IMR-90 (cell line): ENCODE measurements around the gene SCCPDH. TPM values are rescaled to one million over a fixed set of nuclear protein-coding genes. Genes with fewer than 3 reads are reported as not detected.

Experiments
- ATAC-seq: fragments of 200-7000 bp; cut with Tn5 transposase; 2 replicates; pipeline ENCODE4 v1.9.1; 2020; ENCODE audit warnings: low read depth, mild to moderate bottlenecking, moderate library complexity
- BruUV-seq: library from RNA; stranded (reverse); fragments of 400-500 nt; replicated peaks from 2 replicates; lab custom pipeline; 2021; lab: Mats Ljungman, UMichigan
- CTCF ChIA-PET: fragments of 300-600 bp; formaldehyde crosslinking; extraction: SDS; loops from one replicate; lab custom pipeline; 2021; ENCODE audit warnings: antibody characterized with exemption; lab: Yijun Ruan, JAX
- POLR2A ChIA-PET: fragments of 300-600 bp; sonication (Branson Sonifier 250); formaldehyde crosslinking; loops from one replicate; lab custom pipeline; 2022; ENCODE audit warnings: antibody characterized with exemption; ENCODE audit not compliant: unreplicated experiment; lab: Charles Lee
- DNase-seq: peaks from one replicate; pipeline ENCODE4 v3.0.0; 2013
- H2AFZ ChIP-seq: replicated peaks from 2 replicates; pipeline ENCODE3; 2013; ENCODE audit warnings: low read length, mild to moderate bottlenecking; ENCODE audit not compliant: poor library complexity
- H2AK5ac ChIP-seq: 2 replicates; pipeline ENCODE4 v1.6.1; 2013; ENCODE audit warnings: low read depth, low read length, inconsistent platforms
- H2AK9ac ChIP-seq: replicated peaks from 2 replicates; pipeline ENCODE3; 2013; ENCODE audit warnings: mild to moderate bottlenecking, low read depth, low read length, moderate library complexity; ENCODE audit not compliant: poor library complexity
- H2BK120ac ChIP-seq: 2 replicates; pipeline ENCODE4 v1.6.1; 2013; ENCODE audit warnings: low read depth, low read length, inconsistent platforms
- H2BK15ac ChIP-seq: 3 replicates; pipeline ENCODE4 v1.6.1; 2013; ENCODE audit warnings: low read depth, low read length, inconsistent platforms
- H2BK20ac ChIP-seq: 2 replicates; pipeline ENCODE4 v1.6.1; 2013; ENCODE audit warnings: low read depth, mild to moderate bottlenecking, inconsistent platforms, low read length, moderate library complexity
- H2BK5ac ChIP-seq: 2 replicates; pipeline ENCODE4 v1.6.1; 2013; ENCODE audit warnings: mild to moderate bottlenecking, low read depth, low read length, inconsistent platforms; ENCODE audit not compliant: poor library complexity, severe bottlenecking
- H3K14ac ChIP-seq: replicated peaks from 2 replicates; pipeline ENCODE4 v1.6.1; 2013; ENCODE audit warnings: low read depth, low read length, inconsistent platforms
- H3K18ac ChIP-seq: 2 replicates; pipeline ENCODE4 v1.6.1; 2013; ENCODE audit warnings: low read depth, low read length, control low read depth
- H3K23ac ChIP-seq: 2 replicates; pipeline ENCODE4 v1.6.1; 2013; ENCODE audit warnings: low read depth, low read length, inconsistent platforms
- H3K27ac ChIP-seq: 2 replicates; pipeline ENCODE4 v1.5.1; 2013; ENCODE audit warnings: mild to moderate bottlenecking, control low read depth, low read length; ENCODE audit not compliant: insufficient read depth
- H3K27me3 ChIP-seq: 2 replicates; pipeline ENCODE4 v1.6.1; 2013; ENCODE audit warnings: low read length; ENCODE audit not compliant: control insufficient read depth, insufficient read depth
- H3K36me3 ChIP-seq: 2 replicates; pipeline ENCODE4 v1.6.1; 2013; ENCODE audit warnings: low read length, mixed read lengths; ENCODE audit not compliant: control insufficient read depth, insufficient read depth
- H3K4ac ChIP-seq: 2 replicates; pipeline ENCODE4 v1.6.1; 2013; ENCODE audit warnings: low read depth, low read length, inconsistent platforms
- H3K4me1 ChIP-seq: 2 replicates; pipeline ENCODE4 v1.6.1; 2013; ENCODE audit warnings: low read length, mixed read lengths; ENCODE audit not compliant: control insufficient read depth, insufficient read depth
- H3K4me2 ChIP-seq: 2 replicates; pipeline ENCODE4 v1.6.1; 2013; ENCODE audit warnings: low read depth, mild to moderate bottlenecking, control low read depth, low read length, moderate library complexity
- H3K4me3 ChIP-seq: 2 replicates; pipeline ENCODE4 v1.5.1; 2013; ENCODE audit warnings: low read depth, mild to moderate bottlenecking, control low read depth, low read length, moderate library complexity; ENCODE audit not compliant: insufficient read depth
- H3K56ac ChIP-seq: 2 replicates; pipeline ENCODE4 v1.6.1; 2013; ENCODE audit warnings: low read length, inconsistent platforms; ENCODE audit not compliant: insufficient read depth; ENCODE audit errors: extremely low read depth
- H3K79me1 ChIP-seq, 2 experiments: 2 replicates each; pipeline ENCODE4 v1.6.1; 2013; ENCODE audit warnings: low read length in 2 of 2, inconsistent platforms in 1 of 2, low read depth in 1 of 2
- H3K9ac ChIP-seq: 2 replicates; pipeline ENCODE4 v1.6.1; 2013; ENCODE audit warnings: low read depth, low read length, control low read depth
- H3K9me1 ChIP-seq: 2 replicates; pipeline ENCODE4 v1.6.1; 2013; ENCODE audit warnings: low read length, inconsistent platforms; ENCODE audit not compliant: insufficient read depth
- H3K9me3 ChIP-seq: 2 replicates; pipeline ENCODE4 v1.6.1; 2013; ENCODE audit warnings: low read length; ENCODE audit not compliant: control insufficient read depth, insufficient read depth
- H4K20me1 ChIP-seq: 2 replicates; pipeline ENCODE4 v1.6.1; 2013; ENCODE audit warnings: low read length, inconsistent platforms; ENCODE audit not compliant: insufficient read depth
- H4K5ac ChIP-seq: 2 replicates; pipeline ENCODE4 v1.6.1; 2013; ENCODE audit warnings: mild to moderate bottlenecking, low read depth, low read length, control low read depth
- H4K8ac ChIP-seq, 2 experiments: 2 replicates each; pipeline ENCODE4 v1.6.1; 2013; ENCODE audit warnings: low read depth in 2 of 2, low read length in 2 of 2, control low read depth in 1 of 2, inconsistent platforms in 1 of 2
- H4K91ac ChIP-seq: 2 replicates; pipeline ENCODE4 v1.6.1; 2013; ENCODE audit warnings: low read depth, low read length, inconsistent platforms; ENCODE audit not compliant: insufficient read depth
- CEBPB ChIP-seq: IDR thresholded peaks from 2 replicates; pipeline ENCODE4 v1.6.1; 2012; ENCODE audit warnings: low read depth, low read length, improper control_type of control experiment
- MXI1 ChIP-seq: IDR thresholded peaks from 2 replicates; pipeline ENCODE4 v1.6.1; 2012; ENCODE audit warnings: low read depth, mild to moderate bottlenecking, low read length, moderate library complexity, borderline replicate concordance
- NFE2L2 ChIP-seq: fragments of 150-350 bp; IDR thresholded peaks from 2 replicates; pipeline ENCODE4 v1.6.1; 2016; ENCODE audit warnings: low read depth, mild to moderate bottlenecking, low read length
- RFX5 ChIP-seq: IDR thresholded peaks from 2 replicates; pipeline ENCODE4 v1.8.0; 2012; ENCODE audit warnings: low read depth, mild to moderate bottlenecking, low read length, moderate library complexity
- WGBS, 2 experiments: methylation state at CpG; one replicate each; pipeline versions ENCODE4 v1.1.5 to v1.1.7; 2013; ENCODE audit warnings: missing lambda C conversion rate in 2 of 2; ENCODE audit not compliant: insufficient read length in 1 of 2; ENCODE audit errors: extremely low coverage in 2 of 2; 5-methylcytosine and 5-hydroxymethylcytosine counted together
- dilution Hi-C: fragments of 300-500 bp; cut with HindIII; formaldehyde crosslinking; loops from one replicate; pipeline ENCODE4 v1.14.3; 2018; ENCODE audit warnings: low sequenced_read_pairs; ENCODE audit not compliant: unreplicated experiment
- in situ Hi-C: fragments of 300-500 bp; cut with MboI; formaldehyde crosslinking; loops from 3 replicates; pipeline ENCODE4 v1.14.3; 2019; ENCODE audit warnings: low sequenced_read_pairs, inconsistent platforms, mixed read lengths
- intact Hi-C: fragments of 100-400 bp; cut with micrococcal nuclease; formaldehyde crosslinking; loops from 2 replicates; pipeline ENCODE4 v1.10.0; 2022
- polyA plus RNA-seq, 3 experiments: library from polyadenylated mRNA; depleted of rRNA; stranded (reverse); fragments of >200 nt; gene quantifications; 2 replicates each; pipeline ENCODE4 v1.2.3, GENCODE V29; 2012; ENCODE audit warnings: low replicate concordance in 1 of 3
- total RNA-seq: library from RNA; depleted of rRNA; stranded (reverse); fragments of >200 nt; gene quantifications from 2 replicates; pipeline ENCODE4 v1.2.3, GENCODE V29; 2012

Gene SCCPDH
- total and polyA plus RNA-seq, 2 of the 4 experiments (the other 2 are of a cell fraction), result 26.9 to 37.8 TPM

GRCh38 chr1:246680696-246681130 lies 43.5 kb upstream of the SCCPDH start:
- 60% methylated on average over 4 of the region's 10 CpGs; no CpG with 5 or more reads in 1 of the 2 experiments for WGBS, 2 experiments
- Histone ChIP-seq H3K4ac (0 out of 2 replicates have a peak overlapping the region, but pooled peaks have one; percentile 6), H2AK5ac (no peak overlapping the region), H2BK20ac (no peak overlapping the region), H2AK9ac (no peak overlapping the region), H3K9ac (no peak overlapping the region), H2BK15ac (no peak overlapping the region), H2AFZ (no peak overlapping the region), H3K9me1 (peaks cover 8% of the 10 kb centered on the region), H3K4me3 (no peak overlapping the region), H3K18ac (no peak overlapping the region), H4K20me1 (no peaks in the 10 kb centered on the region), H3K23ac (no peak overlapping the region), H3K4me1 (peaks cover 4% of the 10 kb centered on the region; the same call in 1 of the 2 replicates), H3K27me3 (no peaks in the 10 kb centered on the region), H3K79me1 (no peaks in the 10 kb centered on the region; a peak in 1 of 4 replicates), H4K8ac (no peak overlapping the region), H4K5ac (no peak overlapping the region), H2BK120ac (no peak overlapping the region), H3K36me3 (no peaks in the 10 kb centered on the region), H3K14ac (no peak overlapping the region), H4K91ac (no peak overlapping the region), H3K4me2 (no peak overlapping the region), H2BK5ac (no peak overlapping the region), H3K56ac (no peak overlapping the region), H3K9me3 (no peaks in the 10 kb centered on the region), H3K27ac (no peak overlapping the region)
- intact Hi-C loops, result no loop called here
- in situ Hi-C loops, result loop anchor here (25.0 kb wide), 1 partner anchor 1518 kb away; the partner anchor contains the start of gene KIF26B
- no TSS peak for BruUV-seq
- ChIA-PET CTCF (interaction anchor here (0.6 kb wide), 1 partner anchor 85 kb away, joined by 4 read pairs; no protein-coding TSS in a partner anchor), POLR2A (no interaction called here)
- DNase-seq (peak; percentile 5), ATAC-seq (no peak)
- dilution Hi-C loops, result no loop called here
- TF ChIP-seq CEBPB, result no peak
- no peak for TF ChIP-seq RFX5
- no peak for TF ChIP-seq MXI1
- no peak for TF ChIP-seq NFE2L2
